NB4 (cell line): ENCODE data around the gene NTNG1.

Experiments used
- DNase-seq: peaks from one replicate; pipeline ENCODE4 v3.0.0; 2010; ENCODE audit warnings: low read depth
- H3K4me3 ChIP-seq: one replicate; pipeline ENCODE4 v1.5.1; 2011; ENCODE audit warnings: mild to moderate bottlenecking, low read depth, low read length, moderate library complexity
- MYC ChIP-seq: IDR thresholded peaks from 2 replicates; pipeline ENCODE4 v1.6.1; 2011; ENCODE audit warnings: low read depth, low read length
- POLR2A ChIP-seq: IDR thresholded peaks from 2 replicates; pipeline ENCODE4 v1.6.1; 2011; ENCODE audit warnings: mild to moderate bottlenecking; ENCODE audit not compliant: insufficient read length; ENCODE audit errors: extremely low read depth
- TF ChIP-seq, protein P1 (sequence below): IDR thresholded peaks from one replicate; pipeline ENCODE4 v1.5.1; 2012; ENCODE audit warnings: low read depth, low read length
- TF ChIP-seq, protein P2 (sequence below): IDR thresholded peaks from 2 replicates; pipeline ENCODE4 v1.6.1; 2011; ENCODE audit warnings: low read depth, low read length

The NTNG1 gene

DNA sequence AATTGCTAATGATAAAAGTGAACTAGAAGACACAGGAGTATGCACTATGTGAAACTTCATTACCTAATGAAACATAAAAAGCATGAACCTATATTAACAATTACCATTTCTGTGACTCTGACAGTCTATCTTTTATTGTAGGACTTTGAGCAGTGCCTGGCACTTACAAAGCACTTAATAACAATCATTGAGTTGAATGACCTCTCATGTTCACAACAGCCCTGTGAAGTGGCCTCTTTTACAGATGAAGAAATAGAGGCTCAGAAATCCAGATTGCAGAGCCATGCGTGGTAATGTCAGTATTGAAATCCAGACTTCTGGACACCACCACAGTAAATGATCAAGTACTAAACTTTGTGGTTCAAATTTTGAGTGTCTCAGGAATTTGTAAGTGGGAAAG lies 326.4 kb downstream of the NTNG1 start:
- DNase-seq = no peak
- H3K4me3 ChIP-seq = no peak overlapping the region
- TF ChIP-seq MYC (no peak), POLR2A (no peak)
- TF ChIP-seq, protein P1, sequence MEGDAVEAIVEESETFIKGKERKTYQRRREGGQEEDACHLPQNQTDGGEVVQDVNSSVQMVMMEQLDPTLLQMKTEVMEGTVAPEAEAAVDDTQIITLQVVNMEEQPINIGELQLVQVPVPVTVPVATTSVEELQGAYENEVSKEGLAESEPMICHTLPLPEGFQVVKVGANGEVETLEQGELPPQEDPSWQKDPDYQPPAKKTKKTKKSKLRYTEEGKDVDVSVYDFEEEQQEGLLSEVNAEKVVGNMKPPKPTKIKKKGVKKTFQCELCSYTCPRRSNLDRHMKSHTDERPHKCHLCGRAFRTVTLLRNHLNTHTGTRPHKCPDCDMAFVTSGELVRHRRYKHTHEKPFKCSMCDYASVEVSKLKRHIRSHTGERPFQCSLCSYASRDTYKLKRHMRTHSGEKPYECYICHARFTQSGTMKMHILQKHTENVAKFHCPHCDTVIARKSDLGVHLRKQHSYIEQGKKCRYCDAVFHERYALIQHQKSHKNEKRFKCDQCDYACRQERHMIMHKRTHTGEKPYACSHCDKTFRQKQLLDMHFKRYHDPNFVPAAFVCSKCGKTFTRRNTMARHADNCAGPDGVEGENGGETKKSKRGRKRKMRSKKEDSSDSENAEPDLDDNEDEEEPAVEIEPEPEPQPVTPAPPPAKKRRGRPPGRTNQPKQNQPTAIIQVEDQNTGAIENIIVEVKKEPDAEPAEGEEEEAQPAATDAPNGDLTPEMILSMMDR = no peak
- TF ChIP-seq, protein P2, sequence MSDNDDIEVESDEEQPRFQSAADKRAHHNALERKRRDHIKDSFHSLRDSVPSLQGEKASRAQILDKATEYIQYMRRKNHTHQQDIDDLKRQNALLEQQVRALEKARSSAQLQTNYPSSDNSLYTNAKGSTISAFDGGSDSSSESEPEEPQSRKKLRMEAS = no peak

DNA sequence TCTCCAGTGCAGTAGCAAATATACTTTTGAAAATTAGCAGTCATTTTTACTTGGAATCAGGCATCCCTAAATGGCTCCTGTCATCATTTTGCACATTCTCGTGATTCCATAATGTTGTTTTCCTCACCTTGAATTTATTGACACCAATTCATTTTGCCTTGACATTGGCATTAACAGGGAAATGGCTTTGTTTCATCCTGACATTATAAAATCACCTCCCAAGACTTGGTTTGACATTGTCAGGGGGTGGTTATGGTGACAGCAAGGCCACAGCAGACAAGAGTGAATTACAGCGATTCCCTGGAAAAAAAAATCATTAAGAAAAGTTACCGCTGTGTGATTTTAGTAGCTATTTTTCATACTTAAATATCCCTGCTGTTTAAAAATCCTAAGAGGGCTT lies 327.0 kb downstream of the NTNG1 start:
- H3K4me3 ChIP-seq = no peak overlapping the region
- no peak for DNase-seq
- TF ChIP-seq, protein P2 = no peak
- TF ChIP-seq POLR2A (no peak), MYC (no peak)
- TF ChIP-seq, protein P1 = no peak

DNA sequence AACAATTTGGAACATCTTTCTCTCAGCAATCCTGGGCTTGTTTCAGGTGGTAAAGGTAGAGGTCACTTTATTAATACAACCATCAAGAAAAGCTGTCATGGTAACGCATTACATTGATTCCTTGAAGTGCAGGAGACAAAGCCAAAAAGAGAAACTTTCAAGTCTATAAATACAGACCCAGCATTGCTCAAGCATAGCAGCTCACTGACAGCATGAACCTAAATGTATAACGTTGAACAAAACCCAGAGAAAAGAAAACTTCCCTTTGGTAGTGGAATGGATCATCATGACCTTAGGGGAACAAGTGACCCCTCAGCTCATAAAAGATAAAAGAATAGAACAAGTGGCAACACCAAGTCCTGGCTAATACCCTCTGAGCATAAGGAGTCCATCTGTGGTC lies 332.2 kb downstream of the NTNG1 start:
- no peak for DNase-seq
- H3K4me3 ChIP-seq = no peak overlapping the region
- TF ChIP-seq MYC = no peak
- TF ChIP-seq POLR2A = no peak
- TF ChIP-seq, protein P1 = no peak
- TF ChIP-seq, protein P2 = no peak

DNA sequence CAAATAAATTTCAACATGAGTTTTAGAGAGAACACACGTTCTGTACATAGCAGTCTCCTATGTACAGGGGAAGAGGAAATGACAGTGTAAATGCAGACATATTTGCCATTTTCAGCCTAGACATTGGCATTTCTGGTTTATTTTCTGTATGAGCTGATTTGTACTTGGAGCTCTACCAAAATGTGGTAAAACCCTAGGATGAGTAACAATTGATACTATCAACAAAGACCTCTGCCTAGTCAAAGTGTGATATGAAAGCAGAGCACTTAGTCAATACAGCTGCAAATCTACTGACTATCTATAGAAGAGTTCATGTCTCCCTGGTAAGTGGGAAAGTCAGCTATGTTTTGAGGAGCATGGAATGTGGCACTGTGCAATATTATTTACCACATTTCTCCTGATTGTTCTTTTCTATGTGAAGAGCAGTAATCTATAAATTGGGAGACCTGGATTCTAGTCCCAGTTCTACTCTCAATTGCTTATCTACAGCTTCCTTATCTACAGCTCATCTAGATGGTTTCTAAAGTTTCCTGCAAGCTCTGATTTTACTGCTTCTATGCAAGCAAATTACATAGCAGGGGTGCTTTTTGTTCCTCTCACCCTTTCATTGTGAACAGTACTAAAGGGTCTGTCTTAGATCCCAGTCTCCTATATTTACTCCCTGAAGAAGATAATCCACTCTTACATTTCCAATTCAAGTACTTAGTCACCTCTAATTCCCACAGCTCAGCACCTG lies 334.2 kb downstream of the NTNG1 start:
- DNase-seq = no peak
- TF ChIP-seq MYC (no peak), POLR2A (no peak)
- TF ChIP-seq, protein P1 = no peak
- TF ChIP-seq, protein P2 = no peak

DNA sequence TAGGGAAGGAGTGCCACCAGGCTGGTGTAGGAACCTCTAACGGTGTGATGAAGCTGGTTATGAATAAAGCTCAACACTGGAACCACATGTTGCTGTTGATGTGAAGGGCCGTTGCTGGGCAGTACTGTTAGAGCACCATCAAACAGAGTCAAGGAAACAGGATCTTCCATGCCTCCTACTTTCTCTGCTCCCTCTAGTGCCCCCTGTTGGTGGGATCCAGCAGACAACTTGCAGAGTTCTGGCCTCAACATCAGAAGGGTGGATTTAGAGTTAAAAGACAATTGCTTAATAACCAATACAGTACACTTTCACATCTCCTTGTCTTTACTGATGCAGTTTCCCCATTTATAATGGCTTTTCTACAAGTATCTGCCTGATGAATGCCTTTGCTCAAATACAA lies 336.4 kb downstream of the NTNG1 start:
- TF ChIP-seq POLR2A = no peak
- TF ChIP-seq, protein P1 = peak; percentile 38
- peak; percentile 33 for DNase-seq
- H3K4me3 ChIP-seq = no peak overlapping the region

More for the DNA sequence above, 334.2 kb downstream of the NTNG1 start:
- H3K4me3 ChIP-seq = no peak overlapping the region

DNA sequence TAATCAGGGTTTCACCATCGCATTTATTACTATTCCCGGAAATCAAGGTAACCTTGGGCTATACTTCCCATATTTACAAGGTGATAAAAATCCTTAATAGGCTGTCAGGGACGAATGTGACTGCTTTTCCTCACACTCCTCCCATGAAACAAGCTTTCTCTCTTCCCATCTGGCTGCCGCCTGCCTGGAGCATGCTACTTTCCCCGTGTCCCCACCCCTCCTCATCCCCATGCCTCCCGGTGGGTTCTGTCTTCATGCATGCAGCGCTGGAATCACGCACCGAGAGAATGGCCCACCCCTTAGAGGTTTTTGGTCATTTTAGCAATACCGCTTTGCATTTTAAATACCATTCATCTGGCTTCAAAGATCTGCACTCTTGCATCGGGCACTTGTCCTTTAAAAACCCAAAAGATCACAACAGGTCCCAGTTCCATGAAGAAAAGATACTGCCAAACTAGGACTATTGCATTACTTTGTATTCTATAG lies 339.1 kb downstream of the NTNG1 start:
- TF ChIP-seq POLR2A (no peak), MYC (no peak)
- TF ChIP-seq, protein P1 = no peak
- TF ChIP-seq, protein P2 = no peak
- DNase-seq = no peak
- H3K4me3 ChIP-seq = no peak overlapping the region
